SKM-1 (cell line): ENCODE results near the gene SENP3.

Experiments used
- DNase-seq: peaks from one replicate; lab custom pipeline; 2025; ENCODE audit not compliant: unreplicated experiment; lab: John Stamatoyannopoulos, UW

SENP3 gene

GRCh38 chr17:7555320-7555948, 6.3 kb upstream of the SENP3 start:
- DNase-seq: no peak

GRCh38 chr17:7556627-7557026, 5.1 kb upstream of the SENP3 start:
- no peak for DNase-seq

GRCh38 chr17:7557147-7557764, 4.5 kb upstream of the SENP3 start:
- no peak for DNase-seq

- DNase-seq: peak; percentile 31
These were observed 3.8 kb upstream of the SENP3 start for GRCh38 chr17:7557775-7558543.

GRCh38 chr17:7558544-7559319, 3.0 kb upstream of the SENP3 start, which contains the start of gene TNFSF13:
TNFSF13 (plus strand) TSS chr17:7558750; CDS start chr17:7559040, 290 bp downstream.
- peak; percentile 27 for DNase-seq

- DNase-seq: no peak
These were observed 2.2 kb upstream of the SENP3 start for GRCh38 chr17:7559320-7560171.

GRCh38 chr17:7560172-7561027, 1.3 kb upstream of the SENP3 start:
- DNase-seq: peak; percentile 31

GRCh38 chr17:7561028-7561575, 617 bp upstream of the SENP3 start:
- DNase-seq: peak; percentile 31

GRCh38 chr17:7562208-7562605, 488 bp downstream of the SENP3 start:
- no peak for DNase-seq

- DNase-seq: no peak
These were observed 1.6 kb downstream of the SENP3 start for GRCh38 chr17:7563115-7563869.

- no peak for DNase-seq
These were observed 7.9 kb downstream of the SENP3 start for GRCh38 chr17:7569571-7569970.

- no peak for DNase-seq
These were observed 8.6 kb downstream of the SENP3 start for GRCh38 chr17:7570351-7570750.

GRCh38 chr17:7572338-7572587, 10.5 kb downstream of the SENP3 start:
- DNase-seq: peak; percentile 91

- peak; percentile 91 for DNase-seq
These were observed 11.0 kb downstream of the SENP3 start for GRCh38 chr17:7572588-7573323.

- peak; percentile 30 for DNase-seq
These were observed 11.8 kb downstream of the SENP3 start for GRCh38 chr17:7573324-7574080.

GRCh38 chr17:7574176-7574953, 12.6 kb downstream of the SENP3 start:
- no peak for DNase-seq

GRCh38 chr17:7575481-7575883, 13.8 kb downstream of the SENP3 start:
- no peak for DNase-seq
